AG09319 (cell line): ENCODE data around the gene GRK3.

Experiments
- DNase-seq: peaks from one replicate; pipeline ENCODE4 v3.0.0-alpha.2; 2010; ENCODE audit warnings: low read depth; ENCODE audit errors: extremely low read depth
- TF ChIP-seq, protein P1 (sequence below): IDR thresholded peaks from 2 replicates; pipeline ENCODE4 v1.5.1; 2011; ENCODE audit warnings: low read depth, mild to moderate bottlenecking, inconsistent platforms, low read length, moderate library complexity

The GRK3 gene

DNA sequence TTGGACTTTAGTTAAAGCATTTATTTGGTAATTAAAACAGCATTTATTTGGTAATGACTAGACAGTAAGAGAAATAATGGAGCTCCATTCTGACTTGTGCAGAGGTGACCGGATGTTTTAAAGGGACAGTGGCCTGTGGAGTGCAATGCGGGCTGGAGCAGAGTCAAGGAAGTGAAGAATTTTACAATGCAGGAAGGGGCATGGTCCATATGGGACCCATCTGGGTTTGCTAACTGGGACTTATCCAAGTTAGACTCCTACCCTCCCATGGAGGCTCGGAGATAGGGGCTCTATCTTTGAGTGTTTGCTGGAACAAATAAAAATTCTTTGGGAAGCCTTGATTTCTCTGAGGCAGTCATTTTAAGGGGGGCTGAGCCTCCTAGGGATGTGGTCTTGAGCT, 117.6 kb downstream of the GRK3 start:
- no peak for DNase-seq
- TF ChIP-seq, protein P1, sequence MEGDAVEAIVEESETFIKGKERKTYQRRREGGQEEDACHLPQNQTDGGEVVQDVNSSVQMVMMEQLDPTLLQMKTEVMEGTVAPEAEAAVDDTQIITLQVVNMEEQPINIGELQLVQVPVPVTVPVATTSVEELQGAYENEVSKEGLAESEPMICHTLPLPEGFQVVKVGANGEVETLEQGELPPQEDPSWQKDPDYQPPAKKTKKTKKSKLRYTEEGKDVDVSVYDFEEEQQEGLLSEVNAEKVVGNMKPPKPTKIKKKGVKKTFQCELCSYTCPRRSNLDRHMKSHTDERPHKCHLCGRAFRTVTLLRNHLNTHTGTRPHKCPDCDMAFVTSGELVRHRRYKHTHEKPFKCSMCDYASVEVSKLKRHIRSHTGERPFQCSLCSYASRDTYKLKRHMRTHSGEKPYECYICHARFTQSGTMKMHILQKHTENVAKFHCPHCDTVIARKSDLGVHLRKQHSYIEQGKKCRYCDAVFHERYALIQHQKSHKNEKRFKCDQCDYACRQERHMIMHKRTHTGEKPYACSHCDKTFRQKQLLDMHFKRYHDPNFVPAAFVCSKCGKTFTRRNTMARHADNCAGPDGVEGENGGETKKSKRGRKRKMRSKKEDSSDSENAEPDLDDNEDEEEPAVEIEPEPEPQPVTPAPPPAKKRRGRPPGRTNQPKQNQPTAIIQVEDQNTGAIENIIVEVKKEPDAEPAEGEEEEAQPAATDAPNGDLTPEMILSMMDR = no peak

DNA sequence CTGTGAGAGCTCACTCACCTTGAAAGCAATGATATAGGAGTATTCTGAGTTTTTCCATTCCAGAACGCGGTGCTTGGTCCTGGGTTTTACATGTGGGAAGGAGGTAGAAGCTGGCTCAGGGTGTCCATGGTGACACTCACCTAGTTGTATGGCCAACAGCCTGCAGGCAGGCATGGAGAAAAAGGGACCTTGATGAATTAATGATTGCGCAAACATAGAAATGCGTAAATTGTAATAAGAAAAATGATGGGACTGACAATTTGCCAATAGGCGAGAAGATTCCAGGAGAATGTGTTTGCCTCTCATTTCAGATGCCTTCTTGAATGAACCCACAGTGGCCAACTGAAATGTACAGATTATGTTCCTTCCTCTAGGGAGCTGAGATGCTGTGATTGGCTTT, 124.2 kb downstream of the GRK3 start:
- no peak for DNase-seq
- TF ChIP-seq, protein P1 = no peak

DNA sequence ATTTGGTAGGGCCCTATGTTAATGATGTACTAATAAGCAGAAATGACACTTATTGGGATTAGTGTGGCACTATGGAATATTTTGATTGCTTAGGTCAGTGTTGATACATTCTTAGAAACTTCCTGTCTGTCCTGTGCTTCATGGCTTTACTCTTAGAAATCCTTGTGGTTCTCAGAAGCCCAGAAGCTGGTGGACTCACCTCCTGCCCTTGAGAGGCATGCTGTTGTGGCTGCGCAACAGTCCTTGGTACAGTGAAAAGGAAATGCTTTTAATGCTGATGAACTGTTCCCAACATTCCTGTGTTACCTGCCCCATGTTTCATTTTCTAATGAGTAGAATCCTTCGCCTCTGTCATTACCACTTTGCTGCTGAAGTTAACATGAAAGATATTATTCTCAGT, 125.2 kb downstream of the GRK3 start:
- no peak for DNase-seq
- TF ChIP-seq, protein P1 = no peak

DNA sequence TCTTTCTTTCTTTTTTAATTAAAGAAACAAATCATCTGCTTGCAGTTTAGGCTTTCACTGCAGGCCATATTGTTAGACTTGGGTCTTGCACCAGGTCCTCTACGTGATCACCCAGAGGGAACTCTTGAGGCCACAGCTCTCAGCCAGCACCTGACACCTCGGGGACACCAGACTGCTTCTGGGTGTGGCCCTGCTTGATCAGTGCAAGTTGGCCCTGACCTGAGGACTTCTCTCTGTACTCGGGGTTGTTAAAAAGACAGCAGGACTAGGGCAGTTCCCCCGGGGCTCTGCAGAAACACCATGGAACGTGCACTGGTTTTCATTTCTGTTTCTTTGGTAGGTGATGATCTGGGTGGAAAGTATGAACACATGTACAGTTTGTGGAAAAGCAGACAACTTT, 126.3 kb downstream of the GRK3 start:
- TF ChIP-seq, protein P1 = no peak
- no peak for DNase-seq

DNA sequence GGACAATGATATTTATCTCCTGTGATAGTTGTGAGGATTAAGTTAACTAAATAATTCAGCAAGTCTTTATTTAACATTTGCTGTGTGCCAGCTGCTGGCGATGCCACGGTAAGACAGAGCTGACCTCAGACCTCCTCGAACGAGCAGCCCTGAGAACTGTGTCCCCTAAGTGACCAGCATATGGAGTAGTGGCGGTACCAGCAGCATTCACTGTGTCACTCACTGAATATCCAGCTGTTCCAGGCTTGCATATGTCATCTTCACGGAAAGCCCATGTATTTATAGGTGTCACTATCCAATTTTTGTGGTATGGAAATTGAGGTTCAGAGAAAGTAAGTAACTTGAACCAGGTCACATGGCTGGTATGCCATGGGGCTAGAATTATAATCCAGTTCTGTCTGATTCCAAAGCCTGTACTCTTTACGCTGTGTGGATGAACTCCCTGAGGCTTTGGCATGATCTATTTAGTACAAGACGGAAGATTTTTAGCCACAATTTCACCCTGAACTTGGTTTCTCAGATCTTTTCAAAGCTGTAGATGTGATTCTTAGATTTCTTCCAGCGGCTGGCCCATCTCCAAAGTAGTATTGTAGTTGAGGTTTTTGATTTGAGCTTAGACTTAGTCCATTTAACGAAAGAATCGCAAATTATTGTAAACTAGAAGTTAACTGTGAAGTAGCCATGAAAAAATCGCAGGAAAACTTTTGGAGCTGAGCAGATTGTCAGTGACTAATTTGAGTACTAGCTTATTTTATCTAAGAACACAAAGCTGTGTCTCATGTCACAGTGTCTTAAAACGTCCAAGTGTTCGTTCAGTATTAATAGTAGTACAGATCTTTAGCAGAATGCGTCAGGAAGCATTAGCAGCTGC, 128.2 kb downstream of the GRK3 start:
- TF ChIP-seq, protein P1 = no peak
- DNase-seq = no peak

DNA sequence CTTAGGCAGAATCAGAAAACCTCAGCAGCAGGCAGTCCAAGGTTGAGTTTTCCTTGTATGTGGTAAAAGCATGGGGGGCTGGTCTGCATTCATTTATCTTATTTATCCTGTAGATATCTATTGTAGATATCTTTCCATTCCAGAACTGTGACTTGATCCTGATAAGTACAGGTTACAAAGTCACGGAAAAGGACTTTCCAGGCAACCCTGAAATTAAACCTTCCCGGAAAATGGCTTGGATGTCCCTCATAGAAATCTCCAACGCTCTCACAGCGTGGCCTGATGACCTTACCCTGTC, 128.7 kb downstream of the GRK3 start:
- TF ChIP-seq, protein P1 = no peak
- no peak for DNase-seq

DNA sequence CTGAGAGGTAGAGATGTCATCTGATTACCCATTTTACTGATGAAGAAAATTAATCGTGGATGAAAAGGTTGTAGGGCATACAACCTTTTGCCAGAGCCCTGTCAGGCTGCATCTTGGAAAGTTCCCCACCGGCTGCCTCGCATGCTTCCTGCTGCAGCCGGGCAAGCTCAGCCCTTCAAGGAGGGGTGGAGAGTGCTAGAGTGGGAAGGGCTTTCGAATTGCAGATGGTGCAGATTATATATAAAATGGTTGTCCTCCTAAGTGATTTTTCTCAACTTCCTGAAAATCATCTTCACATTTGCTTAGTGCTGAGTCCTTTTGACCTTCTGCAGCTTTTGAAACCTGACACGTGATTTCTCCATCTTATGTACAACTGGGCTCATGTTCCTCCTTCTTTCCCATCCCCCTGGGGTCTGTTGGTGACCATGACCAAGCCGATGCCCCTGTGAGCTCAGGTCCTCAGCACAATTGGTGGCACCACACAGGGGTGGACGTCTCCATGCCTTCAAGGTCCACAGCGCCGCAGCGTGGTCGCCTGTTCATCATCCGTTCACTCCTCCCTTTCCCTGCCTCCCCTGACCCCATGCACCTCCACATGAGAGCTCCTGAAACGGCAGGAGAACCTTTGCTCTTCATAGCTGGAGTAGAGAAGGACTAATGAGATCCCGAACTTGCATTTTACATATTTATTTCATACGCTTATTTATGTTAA, 129.9 kb downstream of the GRK3 start:
- no peak for DNase-seq
- TF ChIP-seq, protein P1 = no peak
